ENCODE data around the gene ARHGAP18. TPM values are rescaled to one million over a fixed set of nuclear protein-coding genes. Genes with fewer than 3 reads are reported as not detected.

The ARHGAP18 gene
- total and polyA plus RNA-seq, 10 of the 15 experiments (the other 5 are each of a cell fraction or from before 2014, with no cell fraction given), result 18.2 to 52.2 (median 31.7) TPM

GRCh38 chr6:129638055-129638684, 71.8 kb downstream of the ARHGAP18 start (continued):
- TF ChIP-seq, protein P1, sequence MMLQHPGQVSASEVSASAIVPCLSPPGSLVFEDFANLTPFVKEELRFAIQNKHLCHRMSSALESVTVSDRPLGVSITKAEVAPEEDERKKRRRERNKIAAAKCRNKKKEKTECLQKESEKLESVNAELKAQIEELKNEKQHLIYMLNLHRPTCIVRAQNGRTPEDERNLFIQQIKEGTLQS (IDR thresholded peaks at IDR 0.05; ENCODE audit: borderline replicate concordance, extremely low read depth, low read depth, low read length), result no peak

- Histone ChIP-seq H2AFZ (ENCODE audit: control insufficient read depth, low read depth, low read length) (no peak overlapping the region), H4K20me1 (ENCODE audit: control insufficient read depth, insufficient read depth) (no peaks in the 10 kb centered on the region), H3K4me1 (ENCODE audit: control insufficient read depth, insufficient read depth, low read length) (peaks cover 16% of the 10 kb centered on the region; the same call in 1 of the 2 replicates), H3K27ac (ENCODE audit: control insufficient read depth, insufficient read depth) (no peak overlapping the region), H3K9ac (ENCODE audit: control insufficient read depth, insufficient read depth, low read length) (no peak overlapping the region), H3K79me2 (ENCODE audit: control insufficient read depth, insufficient read depth, low read length) (peaks cover 2% of the 10 kb centered on the region), H3K4me2 (ENCODE audit: control insufficient read depth, insufficient read depth) (no peak overlapping the region), H3K4me3 (no peak overlapping the region), H3K36me3 (ENCODE audit: control insufficient read depth in 2 of 2, insufficient read depth in 2 of 2, low read length in 1 of 2) (peaks cover 4 to 26% of the 10 kb centered on the region in 2 experiments), H3K27me3 (replicated peaks in 1 of 2; ENCODE audit: control insufficient read depth in 2 of 2, insufficient read depth in 2 of 2, low read length in 1 of 2) (no peaks in the 10 kb centered on the region), H3K9me3 (replicated peaks; ENCODE audit: control insufficient read depth, insufficient read depth, low read length) (no peaks in the 10 kb centered on the region; the same call in 2 of the 3 replicates)
- intact Hi-C loops (cut with micrococcal nuclease; ENCODE audit: unreplicated experiment), result no loop called here
- RAD21 ChIA-PET (ENCODE audit: unreplicated experiment), result interaction anchor here (0.6 to 1.6 kb wide), 3 partner anchors 14 to 40 kb away, joined by 3 to 5 read pairs (median 5); no protein-coding TSS in a partner anchor
- in situ Hi-C loops (cut with MboI), result no loop called here
- ATAC-seq (no peak), FAIRE-seq (no peak), DNase-seq (ENCODE audit: low read depth, low spot score) (no peak)
- 77% methylated on average over 3 of the region's 3 CpGs for WGBS (ENCODE audit: insufficient coverage, insufficient replicate concordance, low lambda C conversion rate, missing lambda C conversion rate)
- SMC1A ChIA-PET (ENCODE audit: uncharacterized antibody, unreplicated experiment), result interaction anchor here (0.8 to 2.6 kb wide), 8 partner anchors 8 to 102 kb away, joined by 3 to 13 read pairs (median 6); no protein-coding TSS in a partner anchor
- TSS peak; percentile 40 for BruUV-seq (replicated peaks)
- CTCF ChIA-PET, result interaction anchor here (0.7 to 2.0 kb wide), 9 partner anchors 9 to 137 kb away, joined by 3 to 6 read pairs (median 3); no protein-coding TSS in a partner anchor
- POLR2A ChIA-PET, result interaction anchor here (0.5 to 0.8 kb wide), 3 partner anchors 16 to 35 kb away, joined by 3 to 4 read pairs (median 3); no protein-coding TSS in a partner anchor
- TF ChIP-seq, protein P2, sequence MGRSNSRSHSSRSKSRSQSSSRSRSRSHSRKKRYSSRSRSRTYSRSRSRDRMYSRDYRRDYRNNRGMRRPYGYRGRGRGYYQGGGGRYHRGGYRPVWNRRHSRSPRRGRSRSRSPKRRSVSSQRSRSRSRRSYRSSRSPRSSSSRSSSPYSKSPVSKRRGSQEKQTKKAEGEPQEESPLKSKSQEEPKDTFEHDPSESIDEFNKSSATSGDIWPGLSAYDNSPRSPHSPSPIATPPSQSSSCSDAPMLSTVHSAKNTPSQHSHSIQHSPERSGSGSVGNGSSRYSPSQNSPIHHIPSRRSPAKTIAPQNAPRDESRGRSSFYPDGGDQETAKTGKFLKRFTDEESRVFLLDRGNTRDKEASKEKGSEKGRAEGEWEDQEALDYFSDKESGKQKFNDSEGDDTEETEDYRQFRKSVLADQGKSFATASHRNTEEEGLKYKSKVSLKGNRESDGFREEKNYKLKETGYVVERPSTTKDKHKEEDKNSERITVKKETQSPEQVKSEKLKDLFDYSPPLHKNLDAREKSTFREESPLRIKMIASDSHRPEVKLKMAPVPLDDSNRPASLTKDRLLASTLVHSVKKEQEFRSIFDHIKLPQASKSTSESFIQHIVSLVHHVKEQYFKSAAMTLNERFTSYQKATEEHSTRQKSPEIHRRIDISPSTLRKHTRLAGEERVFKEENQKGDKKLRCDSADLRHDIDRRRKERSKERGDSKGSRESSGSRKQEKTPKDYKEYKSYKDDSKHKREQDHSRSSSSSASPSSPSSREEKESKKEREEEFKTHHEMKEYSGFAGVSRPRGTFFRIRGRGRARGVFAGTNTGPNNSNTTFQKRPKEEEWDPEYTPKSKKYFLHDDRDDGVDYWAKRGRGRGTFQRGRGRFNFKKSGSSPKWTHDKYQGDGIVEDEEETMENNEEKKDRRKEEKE (IDR thresholded peaks at IDR 0.05), result no peak
- TF ChIP-seq, protein P3, sequence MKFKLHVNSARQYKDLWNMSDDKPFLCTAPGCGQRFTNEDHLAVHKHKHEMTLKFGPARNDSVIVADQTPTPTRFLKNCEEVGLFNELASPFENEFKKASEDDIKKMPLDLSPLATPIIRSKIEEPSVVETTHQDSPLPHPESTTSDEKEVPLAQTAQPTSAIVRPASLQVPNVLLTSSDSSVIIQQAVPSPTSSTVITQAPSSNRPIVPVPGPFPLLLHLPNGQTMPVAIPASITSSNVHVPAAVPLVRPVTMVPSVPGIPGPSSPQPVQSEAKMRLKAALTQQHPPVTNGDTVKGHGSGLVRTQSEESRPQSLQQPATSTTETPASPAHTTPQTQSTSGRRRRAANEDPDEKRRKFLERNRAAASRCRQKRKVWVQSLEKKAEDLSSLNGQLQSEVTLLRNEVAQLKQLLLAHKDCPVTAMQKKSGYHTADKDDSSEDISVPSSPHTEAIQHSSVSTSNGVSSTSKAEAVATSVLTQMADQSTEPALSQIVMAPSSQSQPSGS (IDR thresholded peaks at IDR 0.05; ENCODE audit: low read length), result no peak
- TF ChIP-seq CBX3 (IDR thresholded peaks at IDR 0.05; ENCODE audit: borderline replicate concordance, low read depth), result no peak
- peak; percentile 78 for TF ChIP-seq PKNOX1 (IDR thresholded peaks at IDR 0.05)
- TF ChIP-seq NFXL1 (IDR thresholded peaks at IDR 0.05; ENCODE audit: borderline replicate concordance), result no peak
- no peak for TF ChIP-seq PRDM15 (CRISPR knock-in tag; IDR thresholded peaks at IDR 0.05)
- TF ChIP-seq RAD21 (IDR thresholded peaks at IDR 0.05; ENCODE audit: insufficient read depth, low read depth, low read length), result peak; percentile 17; the same call in 1 of the 2 replicates
These were observed 72.5 kb downstream of the ARHGAP18 start for GRCh38 chr6:129637340-129638054.

Measured in GM12878 (cell line).